NCI-H1417 treated with DMSO at 0.1 percent for 48 hours (cell line): ENCODE data around the gene CMIP.

ENCODE experiments used
- DNase-seq: peaks from one replicate; lab custom pipeline; 2025; lab: John Stamatoyannopoulos, UW

The CMIP gene

DNA sequence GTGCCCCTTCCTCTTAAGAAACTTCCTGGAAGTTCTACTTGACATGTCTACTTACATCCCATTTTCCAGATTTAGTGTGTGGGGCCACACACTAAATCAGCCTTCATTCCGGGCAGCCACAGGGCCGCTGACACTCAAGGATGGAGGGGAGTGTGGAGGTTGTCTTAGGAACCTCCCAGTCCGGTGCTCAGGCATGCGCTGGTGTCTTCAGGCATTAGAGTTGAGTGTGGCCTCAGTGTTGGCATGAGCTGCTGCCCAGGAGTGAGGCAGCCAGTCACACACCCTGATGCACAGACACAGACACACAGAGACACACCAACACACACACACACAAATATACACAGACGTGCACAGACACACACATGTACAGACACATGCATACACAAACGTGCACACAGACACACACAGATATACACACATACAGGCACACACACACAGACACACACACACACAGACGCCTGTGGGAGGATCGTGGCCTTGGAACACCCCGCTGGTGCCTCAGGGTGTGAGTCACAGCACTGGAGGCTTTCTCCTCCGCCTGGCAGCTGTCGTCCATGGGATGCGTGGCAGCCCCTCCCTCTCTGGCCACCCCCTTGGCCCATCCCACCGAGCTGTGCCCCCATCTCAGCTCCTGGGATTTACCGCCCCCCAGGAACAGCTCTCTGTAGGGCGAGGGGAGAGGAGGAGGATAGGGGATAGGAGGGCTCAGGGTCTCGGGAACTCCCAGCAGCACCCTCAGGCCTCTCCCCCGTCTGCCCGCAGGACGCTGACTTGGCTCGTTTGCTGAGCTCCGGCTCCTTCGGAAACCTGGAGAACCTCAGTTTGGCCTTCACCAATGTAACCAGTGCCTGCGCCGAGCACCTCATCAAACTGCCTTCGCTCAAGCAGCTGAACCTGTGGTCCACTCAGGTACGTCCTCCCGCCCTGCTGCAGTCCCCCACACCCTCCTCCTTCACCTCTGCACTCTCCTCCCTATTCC, 258.9 kb downstream of the CMIP start:
- no peak for DNase-seq

DNA sequence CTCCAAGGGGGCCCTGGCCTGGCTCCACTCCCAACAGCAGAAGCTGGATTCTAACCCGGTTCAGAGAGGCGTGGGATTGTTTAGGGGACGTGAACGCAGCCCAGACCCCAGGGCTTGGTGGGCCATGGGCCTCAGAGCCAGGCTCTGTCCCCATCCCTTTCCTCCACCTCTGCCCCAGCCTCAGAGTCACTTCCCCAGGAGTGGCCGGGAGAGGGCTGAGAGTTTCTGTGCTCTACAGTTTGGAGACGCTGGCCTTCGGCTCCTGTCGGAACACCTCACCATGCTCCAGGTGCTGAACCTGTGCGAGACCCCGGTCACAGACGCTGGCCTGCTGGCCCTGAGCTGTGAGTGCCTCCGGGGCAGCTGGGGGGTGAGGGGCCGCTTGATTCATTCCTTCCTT, 260.7 kb downstream of the CMIP start:
- DNase-seq: no peak

DNA sequence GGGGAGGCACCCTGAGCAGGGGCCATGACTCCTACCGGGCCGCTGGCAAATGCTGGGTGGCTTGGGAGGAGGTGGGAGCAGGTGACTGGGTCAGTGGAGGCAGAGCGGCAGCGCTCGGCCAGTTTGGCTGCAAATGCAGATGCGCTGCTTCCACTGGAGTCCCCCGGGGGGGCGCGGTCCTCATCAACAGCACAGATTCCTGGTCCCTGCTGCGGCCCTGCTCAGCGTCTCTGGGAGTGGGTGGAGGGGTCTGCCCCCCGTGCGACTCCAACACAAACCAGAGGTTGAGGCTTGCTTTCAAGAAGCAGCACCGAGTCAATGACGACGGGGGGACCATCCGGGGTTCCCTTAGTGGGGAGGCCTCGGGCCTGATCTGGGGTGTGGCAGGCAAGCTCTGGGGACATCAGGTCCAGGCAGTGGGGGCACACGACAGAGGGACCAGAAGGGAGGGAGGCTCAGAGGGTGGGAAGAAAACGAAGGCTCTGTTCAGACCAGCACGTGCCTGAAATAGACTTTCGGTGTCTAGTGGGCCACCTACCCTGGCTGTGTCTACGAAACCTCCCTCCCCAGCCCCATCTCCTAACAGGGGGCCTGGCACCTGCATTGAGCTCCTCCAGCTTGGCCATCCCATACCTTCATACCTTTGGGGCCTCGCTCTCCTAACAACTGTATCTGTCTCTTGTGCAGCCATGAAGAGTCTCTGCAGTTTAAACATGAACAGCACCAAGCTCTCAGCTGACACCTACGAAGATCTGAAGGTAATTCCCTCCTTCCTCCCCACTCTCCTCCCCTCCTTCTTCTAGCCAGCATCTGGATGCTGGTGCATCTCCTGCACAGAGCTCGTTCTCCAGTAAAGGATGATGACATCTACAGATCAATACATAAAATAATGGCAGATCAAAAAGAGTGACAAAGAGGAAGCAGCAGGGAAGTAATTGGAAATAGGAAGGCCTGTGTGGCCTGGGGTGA, 262.0 kb downstream of the CMIP start:
- DNase-seq: no peak

GRCh38 chr16:81707411-81708265, 263.0 kb downstream of the CMIP start:
- DNase-seq: no peak

DNA sequence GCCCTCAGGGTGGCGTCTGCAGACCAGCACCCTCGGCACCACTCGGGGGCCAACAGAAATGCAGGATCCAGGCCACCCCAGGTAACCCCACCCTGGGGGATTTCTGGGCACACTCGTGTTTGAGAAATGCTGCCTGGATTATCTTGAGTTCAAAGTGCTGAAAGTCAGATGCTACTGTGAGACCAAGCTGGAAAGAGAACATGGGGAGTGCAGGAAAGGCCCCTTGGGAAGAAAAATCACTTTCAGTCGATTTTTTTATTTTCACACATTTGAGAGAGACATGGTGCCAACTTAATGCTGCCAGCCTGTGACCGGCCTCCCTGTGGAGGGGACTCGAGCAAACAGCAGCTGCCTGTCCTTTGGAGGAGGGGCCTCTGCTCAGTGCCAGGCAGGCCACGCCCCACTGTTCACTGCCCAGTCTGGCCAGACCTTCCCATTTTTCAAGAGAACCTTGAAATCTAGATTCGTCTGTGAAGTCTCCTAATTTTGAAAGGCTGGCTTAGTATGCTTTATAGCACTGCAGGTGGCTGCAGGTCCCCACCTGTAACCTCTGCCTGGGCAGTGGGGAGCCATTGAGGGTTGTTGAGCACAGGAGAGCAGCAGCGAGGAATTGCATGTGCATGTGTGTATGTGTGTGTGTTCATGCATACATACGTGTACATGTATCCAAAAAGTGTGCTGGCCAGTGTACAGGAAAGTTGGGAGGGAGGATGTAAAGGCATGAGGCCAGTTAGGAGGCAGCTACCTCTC, 263.8 kb downstream of the CMIP start:
- no peak for DNase-seq

DNA sequence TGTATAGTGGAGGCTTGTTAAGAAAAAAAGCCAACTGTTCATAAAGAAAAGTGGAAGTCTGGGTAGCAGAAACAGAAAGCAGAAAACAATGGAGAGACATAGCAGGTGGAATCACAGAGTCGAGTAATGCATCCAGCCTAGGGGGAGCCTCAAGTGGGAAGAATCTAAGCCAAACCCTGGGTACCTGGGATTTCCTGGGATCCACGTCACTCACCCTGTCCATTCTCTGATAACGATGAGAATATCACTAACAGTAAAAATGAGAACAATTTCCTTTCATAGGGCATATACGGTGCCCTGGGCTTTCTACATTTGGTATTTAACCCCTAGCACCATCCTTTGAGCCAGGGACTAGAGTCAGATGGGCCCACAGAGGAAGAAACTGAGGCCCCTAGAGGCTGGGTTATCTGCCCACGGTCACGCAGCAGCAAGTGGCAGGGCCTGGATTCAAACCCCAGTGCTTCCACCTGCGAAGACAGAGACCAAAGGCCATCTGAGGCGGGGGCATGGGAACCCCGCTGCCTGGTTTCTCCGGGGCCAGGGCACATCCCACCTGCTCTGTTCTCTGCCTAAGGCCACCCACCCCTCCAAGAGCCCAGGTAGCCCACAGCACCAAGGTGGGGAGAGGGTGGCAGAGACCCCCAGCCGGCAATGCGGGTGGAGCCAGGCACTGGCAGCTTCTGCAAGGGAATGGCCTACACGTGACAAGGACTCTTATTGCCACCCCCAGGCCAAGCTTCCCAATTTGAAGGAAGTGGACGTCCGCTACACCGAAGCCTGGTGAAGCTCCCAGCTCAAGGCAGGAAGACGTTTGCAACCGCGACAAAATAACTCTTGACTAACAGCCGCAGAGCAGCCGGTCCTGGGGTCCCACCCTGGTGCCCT, 264.6 kb downstream of the CMIP start:
- DNase-seq: no peak

- DNase-seq: no peak
Measured at GRCh38 chr16:81710044-81710443, 265.4 kb downstream of the CMIP start.

DNA sequence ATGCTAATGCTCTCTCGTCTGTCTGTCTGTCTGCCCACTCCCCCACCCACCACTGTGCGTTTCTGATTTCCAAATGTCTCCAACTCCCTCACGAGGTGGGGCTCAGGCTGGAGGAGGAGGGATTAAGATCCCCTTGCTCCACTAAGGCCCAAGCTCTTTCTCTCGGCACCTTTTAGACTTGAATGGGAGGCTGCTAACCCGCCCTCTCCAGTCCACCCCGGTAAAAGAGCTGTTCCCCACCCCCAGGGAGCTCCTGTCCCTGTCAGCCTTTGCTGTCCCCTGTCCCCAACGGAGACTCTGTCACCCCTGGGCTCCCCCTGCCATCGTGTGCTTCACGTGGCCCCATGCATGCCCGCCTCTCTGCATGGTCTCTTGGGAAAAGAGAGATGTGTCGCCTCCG, 266.0 kb downstream of the CMIP start:
- DNase-seq: no peak

GRCh38 chr16:81711657-81712319, 267.2 kb downstream of the CMIP start:
- DNase-seq: no peak

- no peak for DNase-seq
Measured at GRCh38 chr16:81712681-81713080, 268.1 kb downstream of the CMIP start.

GRCh38 chr16:81713295-81713772, 268.7 kb downstream of the CMIP start:
- DNase-seq: no peak

DNA sequence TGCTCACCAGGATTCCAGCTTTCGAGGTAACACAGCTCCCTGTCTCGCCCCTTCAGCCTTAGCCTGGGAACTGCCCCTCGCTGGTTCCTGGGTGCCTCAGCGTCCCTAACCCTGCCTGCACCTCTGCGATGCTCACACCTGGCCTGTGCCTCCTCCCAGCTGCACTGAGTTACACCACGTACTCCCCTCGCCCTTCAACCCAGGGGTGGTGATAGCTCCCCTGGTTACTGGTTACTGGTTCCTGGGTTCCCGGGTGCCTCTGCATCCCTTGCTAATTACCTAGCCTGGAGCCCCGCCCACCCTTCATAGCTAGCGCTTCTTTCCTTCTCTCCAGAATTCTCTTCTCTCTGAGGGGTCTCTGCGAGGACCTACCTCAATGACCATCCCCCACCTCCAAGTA, 269.2 kb downstream of the CMIP start:
- no peak for DNase-seq

DNA sequence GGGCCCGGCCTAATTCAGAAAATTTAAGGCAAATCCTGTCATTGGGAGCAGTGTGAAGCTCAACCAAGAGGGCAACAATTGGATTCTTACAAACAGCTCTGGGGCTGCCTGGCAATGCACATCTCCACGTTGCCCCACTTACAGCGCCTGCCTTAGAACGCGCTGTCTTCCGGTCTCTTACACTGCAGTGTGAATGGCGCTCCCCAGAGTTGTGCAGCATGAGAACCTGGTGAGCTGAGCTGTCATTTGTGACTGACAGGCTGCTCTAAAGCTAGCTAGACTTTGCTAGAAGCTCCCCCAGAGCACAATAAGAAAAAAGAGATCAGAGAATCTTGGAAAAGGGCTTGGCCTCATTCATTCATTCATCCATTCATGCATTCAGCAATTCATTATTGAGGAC, 270.0 kb downstream of the CMIP start:
- no peak for DNase-seq

DNA sequence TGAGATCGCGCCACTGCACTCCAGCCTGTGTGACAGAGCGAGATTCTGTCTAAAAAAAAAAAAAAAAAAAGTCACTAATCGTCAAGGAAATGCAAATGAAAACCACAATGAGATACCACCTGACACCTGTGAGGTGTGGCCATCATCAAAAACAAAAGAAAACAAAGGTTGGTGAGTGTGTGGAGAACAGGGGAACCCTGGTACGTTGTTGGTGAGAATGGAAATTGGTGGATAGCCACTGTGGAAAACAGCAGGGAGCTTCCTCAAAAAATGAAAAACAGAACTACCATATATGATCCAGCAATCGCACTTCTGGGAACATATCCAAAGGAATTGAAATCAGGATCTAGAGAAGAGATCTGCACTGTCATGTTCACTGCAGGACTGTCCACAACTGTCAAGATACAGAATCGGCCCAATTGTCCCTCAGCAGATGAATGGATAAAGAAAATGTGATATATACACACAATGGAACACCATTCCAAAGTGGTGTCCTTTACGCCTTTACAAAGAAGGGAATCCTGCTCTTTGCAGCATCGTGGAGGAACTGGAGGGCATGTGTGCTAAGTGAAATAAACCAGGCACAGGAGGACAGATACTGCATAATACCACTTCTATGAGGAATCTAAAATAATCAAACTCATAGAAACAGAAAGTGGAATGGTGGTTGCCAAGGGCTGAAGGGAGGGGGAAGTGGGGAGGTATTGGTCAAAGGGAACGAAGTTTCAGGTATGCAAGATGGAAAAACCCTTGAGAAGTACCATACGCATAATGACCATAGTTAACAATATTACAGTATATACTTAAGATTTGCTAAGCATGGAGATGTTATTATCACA, 271.0 kb downstream of the CMIP start:
- no peak for DNase-seq

- DNase-seq: no peak
Measured at GRCh38 chr16:81716478-81717225, 272.0 kb downstream of the CMIP start.

DNA sequence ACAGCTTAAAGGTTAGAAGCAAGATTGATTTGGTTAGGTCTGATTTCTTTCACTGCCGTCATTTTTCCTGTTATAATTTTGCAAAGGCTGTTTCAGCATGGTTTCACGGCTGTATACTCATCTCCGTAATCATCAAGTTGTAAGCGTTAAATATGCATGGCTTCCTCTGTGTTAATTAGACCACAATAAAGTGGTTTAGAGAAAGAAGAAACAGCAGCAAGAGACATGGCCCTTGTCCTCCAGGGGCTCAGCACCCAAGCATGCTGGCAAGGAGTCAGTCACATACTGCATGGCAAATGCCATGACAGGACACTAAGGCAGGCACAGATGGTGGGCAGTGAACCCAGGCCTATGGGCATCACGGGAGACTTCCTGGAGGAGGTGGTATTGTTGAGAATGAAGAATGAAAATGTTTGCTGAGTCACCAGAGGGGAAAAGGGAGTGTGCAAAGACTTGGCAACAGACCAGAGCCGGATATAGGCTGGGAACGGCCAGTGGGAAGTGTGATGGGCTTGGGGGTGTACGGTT, 273.1 kb downstream of the CMIP start:
- no peak for DNase-seq

- no peak for DNase-seq
Measured at GRCh38 chr16:81718637-81719036, 274.0 kb downstream of the CMIP start.
